H1 (cell line): ENCODE results near the gene GLT8D1. TPM values are rescaled to one million over a fixed set of nuclear protein-coding genes. Genes with fewer than 3 reads are reported as not detected.

Experiments used
- SIX5 ChIP-seq: IDR thresholded peaks from 2 replicates; pipeline ENCODE4 v1.6.1; 2011; ENCODE audit warnings: mild to moderate bottlenecking, low read depth, low read length
- polyA plus RNA-seq, 7 experiments: library from polyadenylated mRNA; depleted of rRNA in 3 of 7; stranded (reverse) in 5 of 7; unstranded in 2 of 7; fragments of >200 nt in 5 of 7; fragments of 200-250 nt in 2 of 7; gene quantifications; 1 replicate in 5 of 7; 2 replicates in 1 of 7; 4 replicates in 1 of 7; pipeline versions ENCODE4 v1.2.1 to v1.2.3, GENCODE V29; 2011 to 2013; ENCODE audit warnings: missing spikeins in 2 of 7, mixed read lengths in 2 of 7
- total RNA-seq: library from RNA; stranded (reverse); fragmentation: NEBNext Ultra II Directional; extraction: Animal tissue kit (Norgen Biotek cat#: 25700); gene quantifications from 2 replicates; pipeline ENCODE4 v1.2.1, GENCODE V29; 2021
- TF ChIP-seq, protein P1 (sequence below): fragments of 300-600 bp; sonication (generic); IDR thresholded peaks from 2 replicates; pipeline ENCODE4 v1.7.1; 2012; ENCODE audit warnings: low read length, moderate library complexity, mild to moderate bottlenecking, inconsistent platforms; ENCODE audit not compliant: insufficient replicate concordance

GLT8D1 gene
- total and polyA plus RNA-seq, 2 of the 8 experiments (the other 6 are each of a cell fraction or from before 2014, with no cell fraction given) = 29.0 to 33.6 TPM

DNA sequence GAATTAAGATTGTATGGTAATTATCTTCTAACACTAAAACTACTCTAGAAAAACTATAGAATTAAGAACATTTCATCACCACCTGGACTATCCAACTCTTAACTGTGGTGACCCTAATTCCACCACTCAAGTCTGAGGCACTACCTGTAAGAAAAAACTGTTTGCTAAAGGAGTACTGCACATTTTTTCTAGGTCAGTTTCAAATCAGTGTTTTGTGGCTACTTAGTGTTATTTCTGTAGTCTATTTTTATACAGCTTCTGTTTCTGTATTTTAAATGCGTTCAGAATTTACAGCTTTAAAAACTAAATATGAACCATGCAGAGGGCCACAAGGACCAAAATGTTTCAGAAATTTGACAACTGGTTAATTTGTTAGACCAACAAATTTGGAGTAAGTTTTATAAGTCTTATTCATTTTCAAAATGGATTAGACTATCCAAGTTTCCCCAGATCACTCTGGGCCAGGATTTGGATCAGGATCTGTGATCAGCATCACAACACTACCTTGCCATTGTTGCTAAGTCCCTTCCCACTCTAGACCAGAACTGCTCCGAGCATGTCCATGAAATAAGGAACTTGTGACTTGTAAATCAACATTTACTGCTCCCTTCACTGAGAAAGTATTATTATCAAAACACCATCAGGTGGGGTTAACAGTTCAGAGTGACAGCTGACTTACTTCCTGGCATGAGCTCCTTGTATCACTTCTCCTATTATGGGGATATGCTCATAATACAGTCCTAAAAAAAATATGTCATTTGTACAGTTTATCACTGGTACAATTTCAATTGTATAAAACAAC is 8.6 kb downstream of the GLT8D1 start (continued):
- TF ChIP-seq SIX5 = no peak
- TF ChIP-seq, protein P1, sequence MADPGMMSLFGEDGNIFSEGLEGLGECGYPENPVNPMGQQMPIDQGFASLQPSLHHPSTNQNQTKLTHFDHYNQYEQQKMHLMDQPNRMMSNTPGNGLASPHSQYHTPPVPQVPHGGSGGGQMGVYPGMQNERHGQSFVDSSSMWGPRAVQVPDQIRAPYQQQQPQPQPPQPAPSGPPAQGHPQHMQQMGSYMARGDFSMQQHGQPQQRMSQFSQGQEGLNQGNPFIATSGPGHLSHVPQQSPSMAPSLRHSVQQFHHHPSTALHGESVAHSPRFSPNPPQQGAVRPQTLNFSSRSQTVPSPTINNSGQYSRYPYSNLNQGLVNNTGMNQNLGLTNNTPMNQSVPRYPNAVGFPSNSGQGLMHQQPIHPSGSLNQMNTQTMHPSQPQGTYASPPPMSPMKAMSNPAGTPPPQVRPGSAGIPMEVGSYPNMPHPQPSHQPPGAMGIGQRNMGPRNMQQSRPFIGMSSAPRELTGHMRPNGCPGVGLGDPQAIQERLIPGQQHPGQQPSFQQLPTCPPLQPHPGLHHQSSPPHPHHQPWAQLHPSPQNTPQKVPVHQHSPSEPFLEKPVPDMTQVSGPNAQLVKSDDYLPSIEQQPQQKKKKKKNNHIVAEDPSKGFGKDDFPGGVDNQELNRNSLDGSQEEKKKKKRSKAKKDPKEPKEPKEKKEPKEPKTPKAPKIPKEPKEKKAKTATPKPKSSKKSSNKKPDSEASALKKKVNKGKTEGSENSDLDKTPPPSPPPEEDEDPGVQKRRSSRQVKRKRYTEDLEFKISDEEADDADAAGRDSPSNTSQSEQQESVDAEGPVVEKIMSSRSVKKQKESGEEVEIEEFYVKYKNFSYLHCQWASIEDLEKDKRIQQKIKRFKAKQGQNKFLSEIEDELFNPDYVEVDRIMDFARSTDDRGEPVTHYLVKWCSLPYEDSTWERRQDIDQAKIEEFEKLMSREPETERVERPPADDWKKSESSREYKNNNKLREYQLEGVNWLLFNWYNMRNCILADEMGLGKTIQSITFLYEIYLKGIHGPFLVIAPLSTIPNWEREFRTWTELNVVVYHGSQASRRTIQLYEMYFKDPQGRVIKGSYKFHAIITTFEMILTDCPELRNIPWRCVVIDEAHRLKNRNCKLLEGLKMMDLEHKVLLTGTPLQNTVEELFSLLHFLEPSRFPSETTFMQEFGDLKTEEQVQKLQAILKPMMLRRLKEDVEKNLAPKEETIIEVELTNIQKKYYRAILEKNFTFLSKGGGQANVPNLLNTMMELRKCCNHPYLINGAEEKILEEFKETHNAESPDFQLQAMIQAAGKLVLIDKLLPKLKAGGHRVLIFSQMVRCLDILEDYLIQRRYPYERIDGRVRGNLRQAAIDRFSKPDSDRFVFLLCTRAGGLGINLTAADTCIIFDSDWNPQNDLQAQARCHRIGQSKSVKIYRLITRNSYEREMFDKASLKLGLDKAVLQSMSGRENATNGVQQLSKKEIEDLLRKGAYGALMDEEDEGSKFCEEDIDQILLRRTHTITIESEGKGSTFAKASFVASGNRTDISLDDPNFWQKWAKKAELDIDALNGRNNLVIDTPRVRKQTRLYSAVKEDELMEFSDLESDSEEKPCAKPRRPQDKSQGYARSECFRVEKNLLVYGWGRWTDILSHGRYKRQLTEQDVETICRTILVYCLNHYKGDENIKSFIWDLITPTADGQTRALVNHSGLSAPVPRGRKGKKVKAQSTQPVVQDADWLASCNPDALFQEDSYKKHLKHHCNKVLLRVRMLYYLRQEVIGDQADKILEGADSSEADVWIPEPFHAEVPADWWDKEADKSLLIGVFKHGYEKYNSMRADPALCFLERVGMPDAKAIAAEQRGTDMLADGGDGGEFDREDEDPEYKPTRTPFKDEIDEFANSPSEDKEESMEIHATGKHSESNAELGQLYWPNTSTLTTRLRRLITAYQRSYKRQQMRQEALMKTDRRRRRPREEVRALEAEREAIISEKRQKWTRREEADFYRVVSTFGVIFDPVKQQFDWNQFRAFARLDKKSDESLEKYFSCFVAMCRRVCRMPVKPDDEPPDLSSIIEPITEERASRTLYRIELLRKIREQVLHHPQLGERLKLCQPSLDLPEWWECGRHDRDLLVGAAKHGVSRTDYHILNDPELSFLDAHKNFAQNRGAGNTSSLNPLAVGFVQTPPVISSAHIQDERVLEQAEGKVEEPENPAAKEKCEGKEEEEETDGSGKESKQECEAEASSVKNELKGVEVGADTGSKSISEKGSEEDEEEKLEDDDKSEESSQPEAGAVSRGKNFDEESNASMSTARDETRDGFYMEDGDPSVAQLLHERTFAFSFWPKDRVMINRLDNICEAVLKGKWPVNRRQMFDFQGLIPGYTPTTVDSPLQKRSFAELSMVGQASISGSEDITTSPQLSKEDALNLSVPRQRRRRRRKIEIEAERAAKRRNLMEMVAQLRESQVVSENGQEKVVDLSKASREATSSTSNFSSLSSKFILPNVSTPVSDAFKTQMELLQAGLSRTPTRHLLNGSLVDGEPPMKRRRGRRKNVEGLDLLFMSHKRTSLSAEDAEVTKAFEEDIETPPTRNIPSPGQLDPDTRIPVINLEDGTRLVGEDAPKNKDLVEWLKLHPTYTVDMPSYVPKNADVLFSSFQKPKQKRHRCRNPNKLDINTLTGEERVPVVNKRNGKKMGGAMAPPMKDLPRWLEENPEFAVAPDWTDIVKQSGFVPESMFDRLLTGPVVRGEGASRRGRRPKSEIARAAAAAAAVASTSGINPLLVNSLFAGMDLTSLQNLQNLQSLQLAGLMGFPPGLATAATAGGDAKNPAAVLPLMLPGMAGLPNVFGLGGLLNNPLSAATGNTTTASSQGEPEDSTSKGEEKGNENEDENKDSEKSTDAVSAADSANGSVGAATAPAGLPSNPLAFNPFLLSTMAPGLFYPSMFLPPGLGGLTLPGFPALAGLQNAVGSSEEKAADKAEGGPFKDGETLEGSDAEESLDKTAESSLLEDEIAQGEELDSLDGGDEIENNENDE = no peak
